Activated CD8-positive, alpha-beta T cell treated with anti-CD3 and anti-CD28 coated beads, Interleukin-2, amount 10 ng/mL, durations not matched to agents 7 days and 5 days (primary cell): ENCODE data around the gene ROBO2. TPM values are rescaled to one million over a fixed set of nuclear protein-coding genes. Genes with fewer than 3 reads are reported as not detected.
"Not testable (repeated sequence)": the region's sequence is repeated elsewhere in the genome, so short reads cannot be mapped to it uniquely, and the experiment has no call there.

Experiments used
- ATAC-seq: fragments of 150-1000 bp; cut with Tn5 transposase; one replicate; pipeline ENCODE4 v1.10.0; 2021; ENCODE audit warnings: moderate library complexity
- CTCF ChIA-PET: fragments of 350-600 bp; sonication (Branson Sonifier 250); formaldehyde crosslinking; loops from one replicate; lab custom pipeline; 2021; ENCODE audit warnings: antibody characterized with exemption; lab: Charles Lee
- POLR2A ChIA-PET: fragments of 350-600 bp; sonication (Branson Sonifier 250); formaldehyde crosslinking; loops from one replicate; lab custom pipeline; 2021; ENCODE audit warnings: antibody characterized with exemption; lab: Charles Lee
- DNase-seq: peaks from one replicate; pipeline ENCODE4 v3.0.0-alpha.2; 2020
- H3K27ac Mint-ChIP-seq: one replicate; pipeline ENCODE4 v1.8.0; 2021; ENCODE audit warnings: mild to moderate bottlenecking, mixed read lengths
- H3K27me3 Mint-ChIP-seq: one replicate; pipeline ENCODE4 v1.8.0; 2021; ENCODE audit warnings: low read depth, mixed read lengths
- H3K36me3 Mint-ChIP-seq: one replicate; pipeline ENCODE4 v1.8.0; 2021; ENCODE audit warnings: low read depth, mixed read lengths
- H3K4me1 Mint-ChIP-seq: one replicate; pipeline ENCODE4 v1.8.0; 2021; ENCODE audit warnings: low read depth, mixed read lengths
- H3K4me3 Mint-ChIP-seq: one replicate; pipeline ENCODE4 v1.8.0; 2021; ENCODE audit warnings: mild to moderate bottlenecking, mixed read lengths
- H3K9me3 Mint-ChIP-seq: one replicate; pipeline ENCODE4 v1.8.0; 2022; ENCODE audit warnings: mixed read lengths; ENCODE audit not compliant: insufficient read depth
- total RNA-seq, 2 experiments: library from RNA; stranded (reverse); gene quantifications; one replicate each; pipeline ENCODE4 v1.2.3, GENCODE V29; 2021

Gene ROBO2
- total RNA-seq, 2 experiments from 2014 or later = not detected

GRCh38 chr3:77373619-77374018 lies 333.7 kb downstream of the ROBO2 start:
- POLR2A ChIA-PET = no interaction called here
- H3K27ac Mint-ChIP-seq = no peak overlapping the region

GRCh38 chr3:77376511-77376910 lies 336.6 kb downstream of the ROBO2 start:
- H3K27me3 Mint-ChIP-seq = no peaks in the 10 kb centered on the region
- H3K27ac Mint-ChIP-seq = no peak overlapping the region
- H3K9me3 Mint-ChIP-seq = peaks cover 3% of the 10 kb centered on the region
- H3K4me3 Mint-ChIP-seq = no peak overlapping the region
- no peaks in the 10 kb centered on the region for H3K4me1 Mint-ChIP-seq
- POLR2A ChIA-PET = no interaction called here
- ATAC-seq (no peak), DNase-seq (no peak)
- CTCF ChIA-PET = no interaction called here
- H3K36me3 Mint-ChIP-seq = no peaks in the 10 kb centered on the region

More at GRCh38 chr3:77373619-77374018, 333.7 kb downstream of the ROBO2 start:
- Mint-ChIP-seq H3K4me1 (no peaks in the 10 kb centered on the region), H3K9me3 (peaks cover 3% of the 10 kb centered on the region), H3K36me3 (no peaks in the 10 kb centered on the region), H3K4me3 (no peak overlapping the region), H3K27me3 (no peaks in the 10 kb centered on the region)
- CTCF ChIA-PET = no interaction called here
- no peak for ATAC-seq
- no peak for DNase-seq

- CTCF ChIA-PET = no interaction called here
- Mint-ChIP-seq H3K4me1 (no peaks in the 10 kb centered on the region), H3K27ac (no peak overlapping the region), H3K9me3 (peaks cover 3% of the 10 kb centered on the region), H3K27me3 (no peaks in the 10 kb centered on the region), H3K36me3 (no peaks in the 10 kb centered on the region), H3K4me3 (no peak overlapping the region)
- POLR2A ChIA-PET = no interaction called here
- ATAC-seq (no peak), DNase-seq (no peak)
These were observed 337.8 kb downstream of the ROBO2 start for GRCh38 chr3:77377717-77378116.

GRCh38 chr3:77380136-77380535 lies 340.2 kb downstream of the ROBO2 start:
- ATAC-seq = no peak
- POLR2A ChIA-PET = no interaction called here
- no peaks in the 10 kb centered on the region for H3K4me1 Mint-ChIP-seq
- no peak overlapping the region for H3K27ac Mint-ChIP-seq
- no peaks in the 10 kb centered on the region for H3K36me3 Mint-ChIP-seq
- H3K9me3 Mint-ChIP-seq = no peaks in the 10 kb centered on the region
- DNase-seq = no peak
- H3K27me3 Mint-ChIP-seq = no peaks in the 10 kb centered on the region
- no peak overlapping the region for H3K4me3 Mint-ChIP-seq
- CTCF ChIA-PET = no interaction called here

GRCh38 chr3:77381431-77381830 lies 341.5 kb downstream of the ROBO2 start:
- no peak overlapping the region for H3K4me3 Mint-ChIP-seq
- CTCF ChIA-PET = no interaction called here
- H3K9me3 Mint-ChIP-seq = no peaks in the 10 kb centered on the region
- no peak overlapping the region for H3K27ac Mint-ChIP-seq
- H3K27me3 Mint-ChIP-seq = no peaks in the 10 kb centered on the region
- ATAC-seq (no peak), DNase-seq (no peak)
- H3K36me3 Mint-ChIP-seq = no peaks in the 10 kb centered on the region
- H3K4me1 Mint-ChIP-seq = no peaks in the 10 kb centered on the region
- POLR2A ChIA-PET = no interaction called here

GRCh38 chr3:77392181-77392580 lies 352.3 kb downstream of the ROBO2 start:
- Mint-ChIP-seq H3K27me3 (no peaks in the 10 kb centered on the region), H3K27ac (no peak overlapping the region), H3K36me3 (no peaks in the 10 kb centered on the region), H3K9me3 (peaks cover 6% of the 10 kb centered on the region), H3K4me3 (no peak overlapping the region), H3K4me1 (no peaks in the 10 kb centered on the region)
- ChIA-PET CTCF (interaction anchor here (0.7 kb wide), 1 partner anchor 138 kb away, joined by 3 read pairs; no protein-coding TSS in a partner anchor), POLR2A (no interaction called here)
- no peak for ATAC-seq
- no peak for DNase-seq

GRCh38 chr3:77394046-77394445 lies 354.1 kb downstream of the ROBO2 start:
- ChIA-PET CTCF (no interaction called here), POLR2A (no interaction called here)
- Mint-ChIP-seq H3K36me3 (no peaks in the 10 kb centered on the region), H3K27me3 (no peaks in the 10 kb centered on the region), H3K4me1 (no peaks in the 10 kb centered on the region), H3K9me3 (no peaks in the 10 kb centered on the region), H3K4me3 (no peak overlapping the region), H3K27ac (no peak overlapping the region)
- DNase-seq = no peak
- ATAC-seq = no peak

- DNase-seq (no peak), ATAC-seq (no peak)
- H3K4me3 Mint-ChIP-seq = no peak overlapping the region
- no peaks in the 10 kb centered on the region for H3K36me3 Mint-ChIP-seq
- no peaks in the 10 kb centered on the region for H3K27me3 Mint-ChIP-seq
- peaks cover 10% of the 10 kb centered on the region for H3K9me3 Mint-ChIP-seq
- no peak overlapping the region for H3K27ac Mint-ChIP-seq
- CTCF ChIA-PET = no interaction called here
- POLR2A ChIA-PET = no interaction called here
- no peaks in the 10 kb centered on the region for H3K4me1 Mint-ChIP-seq
These were observed 365.0 kb downstream of the ROBO2 start for GRCh38 chr3:77404871-77405270.

- peaks cover 6% of the 10 kb centered on the region for H3K9me3 Mint-ChIP-seq
- ATAC-seq = no peak
- CTCF ChIA-PET = no interaction called here
These were observed 367.5 kb downstream of the ROBO2 start for GRCh38 chr3:77407441-77407840.

GRCh38 chr3:77410334-77410733 lies 370.4 kb downstream of the ROBO2 start:
- H3K9me3 Mint-ChIP-seq, CTCF ChIA-PET, H3K4me1 Mint-ChIP-seq, H3K27me3 Mint-ChIP-seq, H3K27ac Mint-ChIP-seq, DNase-seq, H3K36me3 Mint-ChIP-seq, POLR2A ChIA-PET, H3K4me3 Mint-ChIP-seq, ATAC-seq: not testable (repeated sequence)

More at GRCh38 chr3:77407441-77407840, 367.5 kb downstream of the ROBO2 start:
- no peak for DNase-seq
- Mint-ChIP-seq H3K27ac (no peak overlapping the region), H3K4me1 (no peaks in the 10 kb centered on the region), H3K36me3 (no peaks in the 10 kb centered on the region), H3K27me3 (no peaks in the 10 kb centered on the region), H3K4me3 (no peak overlapping the region)
- POLR2A ChIA-PET = no interaction called here

- no peak overlapping the region for H3K4me3 Mint-ChIP-seq
- H3K9me3 Mint-ChIP-seq = peaks cover 6% of the 10 kb centered on the region
- ATAC-seq = no peak
- H3K4me1 Mint-ChIP-seq = no peaks in the 10 kb centered on the region
- no peak for DNase-seq
- H3K27ac Mint-ChIP-seq = no peak overlapping the region
- no peaks in the 10 kb centered on the region for H3K27me3 Mint-ChIP-seq
- no peaks in the 10 kb centered on the region for H3K36me3 Mint-ChIP-seq
- POLR2A ChIA-PET = no interaction called here
- CTCF ChIA-PET = no interaction called here
These were observed 371.4 kb downstream of the ROBO2 start for GRCh38 chr3:77411334-77411733.

GRCh38 chr3:77412021-77412438 lies 372.1 kb downstream of the ROBO2 start:
- Mint-ChIP-seq H3K27ac (no peak overlapping the region), H3K4me3 (no peak overlapping the region), H3K27me3 (no peaks in the 10 kb centered on the region), H3K4me1 (no peaks in the 10 kb centered on the region), H3K36me3 (no peaks in the 10 kb centered on the region), H3K9me3 (peaks cover 6% of the 10 kb centered on the region)
- DNase-seq (no peak), ATAC-seq (no peak)
- CTCF ChIA-PET = no interaction called here
- POLR2A ChIA-PET = no interaction called here

GRCh38 chr3:77412584-77412983 lies 372.7 kb downstream of the ROBO2 start:
- POLR2A ChIA-PET = no interaction called here
- Mint-ChIP-seq H3K27ac (no peak overlapping the region), H3K27me3 (no peaks in the 10 kb centered on the region), H3K9me3 (peaks cover 6% of the 10 kb centered on the region), H3K36me3 (no peaks in the 10 kb centered on the region), H3K4me3 (no peak overlapping the region), H3K4me1 (no peaks in the 10 kb centered on the region)
- ATAC-seq (no peak), DNase-seq (no peak)
- CTCF ChIA-PET = no interaction called here
